ENCODE results near the gene WDR44. TPM values are rescaled to one million over a fixed set of nuclear protein-coding genes. Genes with fewer than 3 reads are reported as not detected.

Gene WDR44
- total and polyA plus RNA-seq, 10 of the 15 experiments (the other 5 are each of a cell fraction or from before 2014, with no cell fraction given) = 3.4 to 14.0 (median 11.6) TPM

GRCh38 chrX:118337687-118338086, 8.2 kb upstream of the WDR44 start:
- DNase-seq (ENCODE audit: low read depth, low spot score) (no peak), ATAC-seq (no peak), FAIRE-seq (no peak)
- POLR2A ChIA-PET = no interaction called here
- H3K79me2 ChIP-seq (ENCODE audit: control insufficient read depth, insufficient read depth, low read length) = no peaks in the 10 kb centered on the region
- WGBS (ENCODE audit: insufficient coverage, insufficient replicate concordance, low lambda C conversion rate, missing lambda C conversion rate) = 67% methylated on average over 2 of the region's 2 CpGs
- H3K9me3 ChIP-seq (replicated peaks; ENCODE audit: control insufficient read depth, insufficient read depth, low read length) = no peaks in the 10 kb centered on the region
- intact Hi-C loops (cut with micrococcal nuclease; ENCODE audit: unreplicated experiment) = no loop called here
- H3K4me2 ChIP-seq (ENCODE audit: control insufficient read depth, insufficient read depth) = no peak overlapping the region
- no peak overlapping the region for H3K9ac ChIP-seq (ENCODE audit: control insufficient read depth, insufficient read depth, low read length)
- no peak overlapping the region for H3K4me3 ChIP-seq
- no peaks in the 10 kb centered on the region for H3K27me3 ChIP-seq (replicated peaks in 1 of 2; ENCODE audit: control insufficient read depth in 2 of 2, insufficient read depth in 2 of 2, low read length in 1 of 2)
- CTCF ChIA-PET = no interaction called here
- SMC1A ChIA-PET (ENCODE audit: uncharacterized antibody, unreplicated experiment) = no interaction called here
- no peaks in the 10 kb centered on the region for H3K36me3 ChIP-seq (ENCODE audit: control insufficient read depth in 2 of 2, insufficient read depth in 2 of 2, low read length in 1 of 2)
- H3K27ac ChIP-seq (ENCODE audit: control insufficient read depth, insufficient read depth) = no peak overlapping the region
- in situ Hi-C loops (cut with MboI) = no loop called here
- no TSS peak for BruUV-seq (replicated peaks)
- TF ChIP-seq YY1 (IDR thresholded peaks at IDR 0.05; ENCODE audit: low read depth, low read length) (no peak), MYC (IDR thresholded peaks at IDR 0.05; ENCODE audit: insufficient read depth, insufficient read length, insufficient replicate concordance, low read length, severe bottlenecking) (no peak), ATF2 (IDR thresholded peaks at IDR 0.05; ENCODE audit: low read length) (no peak), SREBF2 (IDR thresholded peaks at IDR 0.05; ENCODE audit: low read length) (no peak), HDGF (IDR thresholded peaks at IDR 0.05) (no peak), SUPT20H (IDR thresholded peaks at IDR 0.05; ENCODE audit: borderline replicate concordance, control insufficient read depth, low read depth, low read length) (no peak), GATAD2B (conservative IDR thresholded peaks at IDR 0.05; ENCODE audit: low read depth) (no peak), TCF7 (IDR thresholded peaks at IDR 0.05; ENCODE audit: borderline replicate concordance) (no peak)
- H3K4me1 ChIP-seq (ENCODE audit: control insufficient read depth, insufficient read depth, low read length) = no peaks in the 10 kb centered on the region
- H4K20me1 ChIP-seq (ENCODE audit: control insufficient read depth, insufficient read depth) = no peaks in the 10 kb centered on the region
- no peak overlapping the region for H2AFZ ChIP-seq (ENCODE audit: control insufficient read depth, low read depth, low read length)
- RAD21 ChIA-PET (ENCODE audit: unreplicated experiment) = interaction anchor here (0.5 kb wide), 1 partner anchor 37 kb away, joined by 3 read pairs; no protein-coding TSS in a partner anchor

GRCh38 chrX:118338930-118339329, 7.0 kb upstream of the WDR44 start:
- Histone ChIP-seq H4K20me1 (ENCODE audit: control insufficient read depth, insufficient read depth) (no peaks in the 10 kb centered on the region), H3K4me1 (ENCODE audit: control insufficient read depth, insufficient read depth, low read length) (no peaks in the 10 kb centered on the region), H3K27me3 (replicated peaks in 1 of 2; ENCODE audit: control insufficient read depth in 2 of 2, insufficient read depth in 2 of 2, low read length in 1 of 2) (no peaks in the 10 kb centered on the region), H3K79me2 (ENCODE audit: control insufficient read depth, insufficient read depth, low read length) (no peaks in the 10 kb centered on the region), H2AFZ (ENCODE audit: control insufficient read depth, low read depth, low read length) (no peak overlapping the region), H3K9me3 (replicated peaks; ENCODE audit: control insufficient read depth, insufficient read depth, low read length) (no peaks in the 10 kb centered on the region), H3K27ac (ENCODE audit: control insufficient read depth, insufficient read depth) (no peak overlapping the region), H3K4me2 (ENCODE audit: control insufficient read depth, insufficient read depth) (no peak overlapping the region), H3K36me3 (ENCODE audit: control insufficient read depth in 2 of 2, insufficient read depth in 2 of 2, low read length in 1 of 2) (no peaks in the 10 kb centered on the region), H3K9ac (ENCODE audit: control insufficient read depth, insufficient read depth, low read length) (no peak overlapping the region), H3K4me3 (no peak overlapping the region)
- ATAC-seq = no peak
- FAIRE-seq = no peak
- intact Hi-C loops (cut with micrococcal nuclease; ENCODE audit: unreplicated experiment) = no loop called here
- ChIA-PET RAD21 (ENCODE audit: unreplicated experiment) (no interaction called here), SMC1A (ENCODE audit: uncharacterized antibody, unreplicated experiment) (no interaction called here), CTCF (no interaction called here), POLR2A (no interaction called here)
- no peak for DNase-seq (ENCODE audit: low read depth, low spot score)
- in situ Hi-C loops (cut with MboI) = no loop called here
- no TSS peak for BruUV-seq (replicated peaks)
- TF ChIP-seq CBFB (IDR thresholded peaks at IDR 0.05; ENCODE audit: low read depth) (no peak), ELK1 (IDR thresholded peaks at IDR 0.05; ENCODE audit: low read depth, low read length) (no peak), BMI1 (IDR thresholded peaks at IDR 0.05; ENCODE audit: borderline replicate concordance) (no peak), BCL3 (IDR thresholded peaks at IDR 0.05; ENCODE audit: borderline replicate concordance, insufficient read depth, low read depth, low read length, poor library complexity, severe bottlenecking) (no peak), RAD51 (IDR thresholded peaks at IDR 0.05) (no peak), BRCA1 (IDR thresholded peaks at IDR 0.05; ENCODE audit: low read depth, low read length) (no peak), MYC (IDR thresholded peaks at IDR 0.05; ENCODE audit: insufficient read depth, insufficient read length, insufficient replicate concordance, low read length, severe bottlenecking) (no peak), ZZZ3 (IDR thresholded peaks at IDR 0.05; ENCODE audit: control insufficient read depth, insufficient read length, low read depth) (no peak), HCFC1 (IDR thresholded peaks at IDR 0.05; ENCODE audit: low read length) (no peak), WRNIP1 (IDR thresholded peaks at IDR 0.05; ENCODE audit: borderline replicate concordance, low read depth, low read length) (no peak)

Measured in GM12878 (cell line).